Ovary (tissue), 3 donors: ENCODE data around the gene PRPF40A.

Experiments
- CTCF ChIP-seq, 3 donors: fragments of 450-650 bp in 2 of 3; fragments of 200-600 bp in 1 of 3; IDR thresholded peaks; one replicate each; pipeline versions ENCODE4 v1.5.1 to v1.8.0; 2016 to 2022; ENCODE audit warnings: antibody characterized with exemption in 3 of 3, mild to moderate bottlenecking in 1 of 3
- EP300 ChIP-seq: sonication (generic); formaldehyde crosslinking; IDR thresholded peaks from one replicate; pipeline ENCODE4 v1.6.1; 2017; ENCODE audit warnings: antibody characterized with exemption
- POLR2A ChIP-seq: fragments of 450-650 bp; IDR thresholded peaks from one replicate; pipeline ENCODE4 v1.6.1; 2017; ENCODE audit warnings: antibody characterized with exemption, mild to moderate bottlenecking, moderate library complexity
- donor health status: DM: no; HTN: no; CAD: no.

DNA sequence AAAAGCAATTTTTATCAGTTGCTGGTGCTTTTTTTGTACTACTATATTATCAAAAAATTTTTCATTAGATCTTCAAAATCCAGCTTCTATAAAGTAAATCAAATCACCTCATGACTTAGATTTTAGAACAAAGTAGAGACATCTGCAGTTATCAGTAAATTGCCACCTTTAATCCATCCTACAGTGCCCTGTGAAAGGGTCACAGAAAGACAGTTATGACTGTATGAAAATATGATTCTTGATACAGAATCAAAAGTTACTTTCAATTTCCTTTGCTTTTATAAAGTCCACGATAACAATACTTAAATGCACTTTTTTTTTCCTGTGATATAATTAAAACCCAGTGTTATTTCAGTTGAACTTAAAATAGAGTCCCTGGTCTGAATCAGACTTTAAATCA, 61.4 kb downstream of the PRPF40A start:
- TF ChIP-seq CTCF (IDR thresholded peaks at IDR 0.05) (no peak), POLR2A (no peak), EP300 (no peak)
